Central memory CD8-positive, alpha-beta T cell (primary cell): Measurements from ENCODE around the gene CS.
A peak's percentile ranks its signal among the peaks of the same experiment; 100 is the strongest.
"Not testable (repeated sequence)": the region's sequence is repeated elsewhere in the genome, so short reads cannot be mapped to it uniquely, and the experiment has no call there.

Experiments
- ATAC-seq: fragments of 150-1000 bp; cut with Tn5 transposase; replicated peaks from 2 replicates; pipeline ENCODE4 v1.10.0; 2022; ENCODE audit warnings: mild to moderate bottlenecking, moderate FRiP score, moderate number of reproducible peaks; ENCODE audit not compliant: poor library complexity, severe bottlenecking; ENCODE audit errors: extremely low read depth
- DNase-seq, 2 donors: peaks; one replicate each; pipeline ENCODE4 v3.0.0; 2021; ENCODE audit warnings: low spot score in 2 of 2
- H3K27ac Mint-ChIP-seq: one replicate; pipeline ENCODE4 v1.8.0; 2022; ENCODE audit warnings: low read depth, mild to moderate bottlenecking, moderate library complexity, mixed read lengths
- H3K27me3 Mint-ChIP-seq: one replicate; pipeline ENCODE4 v1.8.0; 2022; ENCODE audit warnings: mixed read lengths
- H3K36me3 Mint-ChIP-seq: one replicate; pipeline ENCODE4 v1.8.0; 2022; ENCODE audit warnings: mild to moderate bottlenecking, moderate library complexity, mixed read lengths; ENCODE audit not compliant: insufficient read depth
- H3K4me1 Mint-ChIP-seq: one replicate; pipeline ENCODE4 v1.8.0; 2022; ENCODE audit warnings: mixed read lengths
- H3K4me3 Mint-ChIP-seq: one replicate; pipeline ENCODE4 v1.8.0; 2022; ENCODE audit warnings: mild to moderate bottlenecking, moderate library complexity, mixed read lengths
- H3K9me3 Mint-ChIP-seq: one replicate; pipeline ENCODE4 v1.8.0; 2022; ENCODE audit warnings: mixed read lengths

Gene CS

DNA sequence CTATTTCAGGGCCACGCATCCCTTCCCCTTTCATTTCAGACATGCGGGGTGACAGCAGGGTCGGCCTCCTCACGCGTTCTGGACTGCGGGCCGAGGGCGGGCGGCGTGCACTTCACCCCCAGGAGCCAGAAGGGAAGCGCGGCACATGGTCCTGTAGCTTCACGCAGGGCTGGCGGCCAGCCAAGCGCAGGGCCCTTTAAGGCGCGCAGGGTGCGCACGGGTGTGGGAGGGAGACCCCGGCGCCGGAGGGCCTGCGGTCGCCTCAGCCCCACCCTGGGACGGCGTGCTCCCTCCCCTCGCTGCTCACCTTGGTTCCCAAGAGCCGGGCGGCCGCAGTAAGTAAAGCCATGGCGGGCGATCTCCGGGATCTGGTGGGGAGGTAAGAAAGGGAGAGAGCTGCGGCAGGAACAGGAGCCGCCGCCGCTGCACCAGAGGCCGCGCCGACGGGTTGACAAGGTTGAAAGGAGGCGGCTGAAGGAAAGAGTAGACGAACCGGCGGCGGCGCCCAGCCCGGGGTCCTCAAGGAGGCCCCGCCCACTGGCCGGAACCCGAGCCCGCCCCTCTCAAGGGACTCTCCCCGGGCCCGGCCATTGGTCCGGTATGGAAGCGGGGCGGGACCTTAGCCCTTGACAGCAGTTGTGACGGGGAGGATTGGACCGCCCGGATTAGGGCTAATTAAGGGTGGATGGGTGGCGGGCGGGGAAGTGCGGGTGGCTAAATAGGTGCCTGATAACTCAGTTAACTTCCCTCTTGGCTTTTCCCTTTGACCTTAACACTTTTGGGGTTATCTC lies at the start of gene CS:
CS (minus strand) TSS at position 478 of the 791 bp plus-strand sequence; CDS start at position 349, 129 bp downstream.
- H3K27ac Mint-ChIP-seq: peak within 1 kb of the TSS; percentile 94

DNA sequence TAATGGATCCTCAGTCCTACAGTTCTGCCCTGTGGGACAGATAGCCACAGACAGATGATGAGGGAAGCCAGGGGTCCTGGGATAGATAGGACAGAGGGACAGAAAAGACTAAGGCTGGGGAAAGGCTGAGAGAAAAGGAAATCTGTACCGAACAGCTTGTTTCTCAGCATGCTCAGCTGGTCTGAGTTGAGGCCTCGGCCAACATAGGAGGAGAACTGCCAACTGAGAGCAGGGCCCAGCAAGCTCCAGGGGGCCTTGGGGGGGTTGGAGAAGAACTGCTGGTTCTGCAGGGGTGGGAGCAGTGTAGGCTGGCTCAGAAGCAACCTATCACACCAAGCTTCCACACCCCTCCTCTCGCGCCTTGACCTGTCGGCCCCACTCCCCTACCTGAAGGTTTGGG lies 48.6 kb upstream of the CS start:
- no peak for ATAC-seq
- Mint-ChIP-seq H3K9me3 (no peaks in the 10 kb centered on the region), H3K27ac (no peak overlapping the region), H3K27me3 (no peaks in the 10 kb centered on the region), H3K36me3 (peaks cover 64% of the 10 kb centered on the region), H3K4me3 (no peak overlapping the region), H3K4me1 (no peaks in the 10 kb centered on the region)
- no peak for DNase-seq

More for the DNA sequence above, at the start of gene CS:
- Mint-ChIP-seq H3K4me3 (peak within 1 kb of the TSS; percentile 95), H3K36me3 (peaks cover 18% of the 10 kb centered on the region), H3K9me3 (no peaks in the 10 kb centered on the region), H3K4me1 (peaks cover 51% of the 10 kb centered on the region), H3K27me3 (no peaks in the 10 kb centered on the region)
- ATAC-seq: peak; percentile 96
- peak; percentile 95 to 98 for DNase-seq

DNA sequence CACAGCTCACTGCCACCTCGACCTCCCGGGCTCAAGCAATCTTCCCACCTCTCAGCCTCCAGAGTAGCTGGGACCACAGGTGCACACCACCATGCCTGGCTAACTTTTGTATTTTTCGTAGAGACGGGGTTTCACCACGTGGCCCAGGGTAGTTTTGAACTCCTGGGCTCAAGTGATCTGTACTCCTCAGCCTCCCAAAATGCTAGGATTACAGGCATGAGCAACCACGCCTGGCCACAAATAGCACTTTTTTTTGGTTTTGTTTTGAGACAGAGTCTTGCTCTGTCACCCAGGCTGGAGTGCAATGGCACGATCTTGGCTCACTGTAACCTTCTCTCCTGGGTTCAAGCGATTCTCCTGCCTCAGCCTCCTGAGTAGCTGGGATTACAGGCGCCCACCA lies 47.1 kb upstream of the CS start:
- H3K27ac Mint-ChIP-seq, H3K27me3 Mint-ChIP-seq, H3K4me3 Mint-ChIP-seq, H3K9me3 Mint-ChIP-seq, H3K4me1 Mint-ChIP-seq, DNase-seq, ATAC-seq: not testable (repeated sequence)
- H3K36me3 Mint-ChIP-seq: peaks cover 51% of the 10 kb centered on the region

DNA sequence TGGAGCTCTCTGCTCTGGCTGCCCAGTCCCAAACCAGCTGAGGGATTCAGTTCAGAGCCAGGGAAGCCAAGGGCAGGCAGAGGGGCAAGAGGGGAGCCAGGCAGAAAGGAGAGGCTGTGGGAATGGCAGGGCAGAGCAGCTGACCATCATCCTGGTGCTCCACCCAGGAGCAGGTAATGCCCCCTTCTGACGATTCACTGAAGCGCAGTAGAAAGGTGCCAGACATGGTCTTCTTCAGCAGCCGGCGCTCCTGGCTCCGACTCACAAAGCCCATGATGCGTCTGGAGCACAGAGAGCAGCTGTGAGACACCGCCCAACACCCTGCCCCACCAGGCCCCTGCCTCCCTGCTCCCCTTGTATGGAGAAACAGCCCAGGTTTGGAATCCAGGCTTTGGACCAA lies 46.5 kb upstream of the CS start:
- H3K27me3 Mint-ChIP-seq: no peaks in the 10 kb centered on the region
- peaks cover 51% of the 10 kb centered on the region for H3K36me3 Mint-ChIP-seq
- DNase-seq (no peak), ATAC-seq (no peak)
- H3K9me3 Mint-ChIP-seq: no peaks in the 10 kb centered on the region
- H3K4me3 Mint-ChIP-seq: no peak overlapping the region
- H3K27ac Mint-ChIP-seq: no peak overlapping the region
- H3K4me1 Mint-ChIP-seq: no peaks in the 10 kb centered on the region

DNA sequence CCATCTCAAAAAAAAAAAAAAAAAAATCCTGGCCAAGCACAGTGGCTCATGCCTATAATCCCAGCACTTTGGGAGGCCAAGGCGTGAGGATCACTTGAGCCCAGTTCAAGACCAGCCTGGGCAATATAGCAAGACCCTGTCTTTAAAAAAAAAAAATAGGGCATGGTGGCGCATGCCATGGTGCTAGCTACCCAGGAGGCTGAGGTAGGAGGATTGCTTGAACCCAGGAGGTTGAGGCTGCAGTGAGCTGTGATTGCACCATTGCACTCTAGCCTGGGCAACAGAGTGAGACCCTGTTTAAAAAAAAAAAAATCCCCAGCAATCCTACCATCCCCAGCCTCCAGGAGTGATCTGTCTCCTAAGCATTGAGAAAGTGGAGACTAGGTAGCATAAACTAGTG lies 42.2 kb upstream of the CS start:
- H3K36me3 Mint-ChIP-seq: peaks cover 20% of the 10 kb centered on the region
- H3K9me3 Mint-ChIP-seq, H3K4me3 Mint-ChIP-seq, H3K27ac Mint-ChIP-seq, H3K27me3 Mint-ChIP-seq, DNase-seq, ATAC-seq: not testable (repeated sequence)
- H3K4me1 Mint-ChIP-seq: peaks cover 21% of the 10 kb centered on the region

DNA sequence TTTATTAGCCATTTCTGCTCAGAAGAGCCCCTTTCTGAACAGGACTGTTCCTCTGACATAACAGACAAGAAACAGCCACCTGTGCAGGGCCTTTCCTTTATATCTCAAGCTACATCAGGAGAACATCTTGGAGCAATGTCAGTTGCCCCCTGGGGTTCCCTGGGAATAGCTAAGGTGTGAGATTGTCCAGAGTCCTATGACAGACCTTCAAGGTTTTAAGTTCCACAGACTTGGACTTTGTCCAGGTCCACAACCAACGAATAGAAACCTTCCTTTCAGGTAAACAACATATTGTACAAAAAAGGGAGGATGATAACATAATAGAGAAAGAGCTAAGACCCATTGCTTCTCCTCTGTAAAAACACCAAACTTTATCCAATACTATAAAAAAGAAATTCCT lies 41.5 kb upstream of the CS start:
- Mint-ChIP-seq H3K27ac (no peak overlapping the region), H3K27me3 (no peaks in the 10 kb centered on the region), H3K9me3 (no peaks in the 10 kb centered on the region), H3K36me3 (peaks cover 20% of the 10 kb centered on the region), H3K4me1 (peaks cover 21% of the 10 kb centered on the region), H3K4me3 (no peak overlapping the region)
- DNase-seq: no peak
- no peak for ATAC-seq

DNA sequence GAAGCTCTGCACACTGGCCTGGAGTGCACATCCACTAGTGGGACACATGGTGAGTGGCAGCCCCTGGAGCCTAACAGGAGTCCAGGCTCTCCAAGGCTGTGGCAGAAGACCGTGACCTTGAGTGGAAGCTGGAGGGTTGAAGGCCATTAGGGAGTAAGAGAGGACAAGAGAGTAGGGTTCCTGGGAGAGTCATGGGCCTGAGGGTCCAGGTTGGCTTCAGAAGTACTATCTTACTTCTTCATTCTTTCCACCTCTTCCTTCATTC lies 39.0 kb upstream of the CS start:
- no peak for ATAC-seq
- Mint-ChIP-seq H3K36me3 (peaks cover 12% of the 10 kb centered on the region), H3K27me3 (no peaks in the 10 kb centered on the region), H3K27ac (peak overlapping the region; percentile 95), H3K9me3 (no peaks in the 10 kb centered on the region), H3K4me1 (peaks cover 21% of the 10 kb centered on the region), H3K4me3 (peak overlapping the region; percentile 84)
- DNase-seq: no peak

DNA sequence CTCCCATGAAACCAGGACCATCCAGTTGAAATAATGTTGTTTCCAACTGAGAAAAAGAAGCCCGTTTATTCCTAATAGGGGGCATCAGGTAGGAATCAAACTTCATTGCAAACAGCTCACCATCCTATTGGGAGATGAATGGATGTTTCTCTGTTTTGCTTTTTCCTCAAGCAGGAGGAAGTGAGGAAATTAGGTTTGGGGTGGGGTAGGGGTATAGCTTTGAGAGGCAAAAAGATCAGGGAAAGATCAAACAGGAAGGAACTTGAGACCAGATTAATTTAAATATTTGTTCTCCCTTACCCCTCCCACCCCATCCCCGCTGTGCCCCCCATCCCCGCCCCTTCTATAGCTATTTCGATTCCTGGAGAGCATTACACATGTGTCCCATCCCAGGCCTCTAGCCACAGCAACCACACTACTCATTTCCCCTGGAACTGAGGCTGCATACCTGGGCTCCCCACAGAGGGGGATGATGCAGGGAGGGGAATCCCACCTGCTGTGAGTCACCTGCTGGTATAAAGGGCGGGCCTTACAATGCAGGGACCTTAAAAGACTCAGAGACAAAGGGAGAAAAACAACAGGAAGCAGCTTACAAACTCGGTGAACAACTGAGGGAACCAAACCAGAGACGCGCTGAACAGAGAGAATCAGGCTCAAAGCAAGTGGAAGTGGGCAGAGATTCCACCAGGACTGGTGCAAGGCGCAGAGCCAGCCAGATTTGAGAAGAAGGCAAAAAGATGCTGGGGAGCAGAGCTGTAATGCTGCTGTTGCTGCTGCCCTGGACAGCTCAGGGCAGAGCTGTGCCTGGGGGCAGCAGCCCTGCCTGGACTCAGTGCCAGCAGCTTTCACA lies 38.4 kb upstream of the CS start, which contains the start of gene IL23A:
IL23A (plus strand) TSS at position 577 of the 850 bp plus-strand sequence; CDS start at position 738, 161 bp downstream.
- Mint-ChIP-seq H3K36me3 (peaks cover 17% of the 10 kb centered on the region), H3K4me3 (peak within 1 kb of the TSS; percentile 84), H3K9me3 (no peaks in the 10 kb centered on the region), H3K27me3 (no peaks in the 10 kb centered on the region), H3K27ac (peak within 1 kb of the TSS; percentile 95), H3K4me1 (peaks cover 27% of the 10 kb centered on the region)
- DNase-seq (peak; percentile 38 to 66), ATAC-seq (peak; percentile 62)

DNA sequence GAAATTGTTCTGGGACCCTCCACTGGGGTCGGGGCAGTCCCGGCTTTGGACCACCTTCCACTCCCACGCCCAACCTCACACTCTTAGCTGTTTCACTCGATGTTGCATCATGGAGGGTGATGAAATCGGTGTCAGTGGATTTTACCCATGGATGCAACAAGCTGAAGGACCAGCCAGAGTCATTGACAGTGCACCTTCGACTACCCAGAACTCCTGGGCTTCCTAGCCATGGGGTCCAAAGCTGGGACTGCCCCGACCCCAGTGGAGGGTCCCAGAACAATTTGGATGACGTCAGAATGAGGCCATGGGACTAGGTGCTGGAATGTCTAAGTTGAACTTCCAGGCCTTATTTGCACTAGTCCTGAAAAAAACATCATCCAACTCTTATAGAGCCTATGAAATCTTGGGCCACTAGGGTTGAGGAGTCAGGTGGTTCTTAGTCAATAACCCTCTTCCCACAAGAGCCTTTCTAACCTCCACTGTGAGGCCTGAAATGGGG lies 37.7 kb upstream of the CS start:
- ATAC-seq: no peak
- H3K9me3 Mint-ChIP-seq: no peaks in the 10 kb centered on the region
- H3K4me3 Mint-ChIP-seq: peak overlapping the region; percentile 84
- DNase-seq: no peak
- no peaks in the 10 kb centered on the region for H3K27me3 Mint-ChIP-seq
- H3K4me1 Mint-ChIP-seq: peaks cover 34% of the 10 kb centered on the region
- H3K36me3 Mint-ChIP-seq: peaks cover 18% of the 10 kb centered on the region
- H3K27ac Mint-ChIP-seq: peak overlapping the region; percentile 95

DNA sequence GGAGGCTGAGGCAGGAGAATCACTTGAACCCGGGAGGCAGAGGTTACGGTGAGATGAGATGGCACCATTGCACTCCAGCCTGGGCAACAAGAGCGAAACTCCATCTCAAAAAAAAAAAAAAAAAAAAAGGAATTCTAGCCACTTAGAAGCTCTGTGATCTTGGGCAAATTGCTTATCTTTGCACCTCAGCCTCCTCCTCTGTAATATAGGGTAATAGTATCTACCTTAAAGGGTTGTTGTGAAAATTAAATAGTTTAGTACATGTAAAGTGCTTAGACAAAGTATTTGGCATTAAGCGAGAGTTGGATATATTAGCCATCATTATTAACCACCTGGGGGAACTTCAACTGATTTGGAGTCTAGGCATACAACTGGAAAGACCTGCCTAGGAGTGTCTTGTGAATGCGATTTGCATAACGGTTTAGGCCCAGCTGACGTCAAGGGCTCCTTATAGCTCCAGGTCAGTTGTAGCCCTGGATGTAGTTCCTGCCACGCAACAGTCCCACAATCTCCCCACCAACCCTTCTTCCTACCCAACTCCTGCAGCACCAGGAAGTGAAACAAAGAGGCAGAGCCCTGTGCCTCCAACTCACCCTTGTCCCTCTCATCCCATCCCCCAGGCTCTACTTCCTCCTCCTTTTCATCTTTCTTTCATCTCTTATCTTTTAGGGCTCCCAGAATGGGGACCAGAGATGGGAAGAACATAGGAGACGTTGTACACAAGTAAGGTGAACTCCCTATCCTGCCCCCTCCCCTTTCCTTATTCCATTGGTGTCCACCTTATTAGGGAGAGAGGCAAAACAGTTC lies 36.4 kb upstream of the CS start:
- Mint-ChIP-seq H3K36me3 (peaks cover 18% of the 10 kb centered on the region), H3K27me3 (no peaks in the 10 kb centered on the region), H3K9me3 (no peaks in the 10 kb centered on the region), H3K27ac (no peak overlapping the region), H3K4me1 (peaks cover 38% of the 10 kb centered on the region), H3K4me3 (no peak overlapping the region)
- no peak for DNase-seq
- no peak for ATAC-seq

DNA sequence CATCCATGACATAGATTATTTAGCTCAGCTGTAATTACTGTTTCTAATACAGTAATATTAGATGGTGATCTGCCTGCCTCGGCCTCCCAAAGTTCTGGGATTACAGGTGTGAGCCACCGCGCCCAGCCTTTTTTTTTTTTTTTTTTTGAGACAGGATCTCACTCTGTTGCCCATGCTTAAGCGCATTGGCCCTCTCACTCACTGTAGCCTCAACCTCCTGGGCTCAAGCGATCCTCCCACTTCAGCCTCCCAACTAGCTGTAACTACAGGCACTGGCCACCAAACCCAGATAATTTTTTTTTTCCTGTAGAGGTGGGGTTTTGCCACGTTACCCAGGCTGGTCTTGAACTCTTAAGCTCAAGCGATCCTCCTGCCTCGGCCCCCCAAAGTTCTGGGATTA lies 35.4 kb upstream of the CS start:
- H3K36me3 Mint-ChIP-seq: peaks cover 19% of the 10 kb centered on the region
- H3K27ac Mint-ChIP-seq: peak overlapping the region; percentile 19
- not testable (repeated sequence) for H3K9me3 Mint-ChIP-seq, H3K27me3 Mint-ChIP-seq, DNase-seq, ATAC-seq, H3K4me3 Mint-ChIP-seq
- peaks cover 38% of the 10 kb centered on the region for H3K4me1 Mint-ChIP-seq

DNA sequence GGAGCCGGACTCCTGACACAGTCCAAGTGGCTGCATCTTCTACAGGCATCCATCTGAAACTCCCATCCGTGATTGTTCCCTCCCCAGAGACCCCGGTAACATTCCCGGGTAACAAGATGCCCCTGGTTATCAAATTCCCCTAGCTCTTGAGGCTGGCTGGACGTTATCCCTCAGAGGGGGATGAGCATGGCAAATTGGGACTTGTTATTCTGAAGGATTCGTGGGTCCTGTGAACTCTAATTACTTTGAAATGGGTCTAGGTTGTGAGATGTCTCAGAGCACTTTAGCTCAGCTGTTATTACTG lies 34.3 kb upstream of the CS start:
- H3K4me3 Mint-ChIP-seq: peak overlapping the region; percentile 95
- H3K27ac Mint-ChIP-seq: peak overlapping the region; percentile 100
- no peaks in the 10 kb centered on the region for H3K9me3 Mint-ChIP-seq
- peaks cover 17% of the 10 kb centered on the region for H3K36me3 Mint-ChIP-seq
- H3K27me3 Mint-ChIP-seq: no peaks in the 10 kb centered on the region
- ATAC-seq (no peak), DNase-seq (no peak)
- peaks cover 31% of the 10 kb centered on the region for H3K4me1 Mint-ChIP-seq
